GM19193 (cell line): ENCODE results near the gene CATSPERE.

ENCODE experiments used
- POLR2A ChIP-seq: IDR thresholded peaks from 4 replicates; pipeline ENCODE4 v1.6.1; 2011; ENCODE audit not compliant: insufficient read depth, insufficient read length; ENCODE audit errors: extremely low read depth

CATSPERE gene

GRCh38 chr1:244662599-244662998 lies 201.5 kb downstream of the CATSPERE start:
- no peak for TF ChIP-seq POLR2A

GRCh38 chr1:244664353-244664752 lies 203.3 kb downstream of the CATSPERE start:
- TF ChIP-seq POLR2A = no peak

DNA sequence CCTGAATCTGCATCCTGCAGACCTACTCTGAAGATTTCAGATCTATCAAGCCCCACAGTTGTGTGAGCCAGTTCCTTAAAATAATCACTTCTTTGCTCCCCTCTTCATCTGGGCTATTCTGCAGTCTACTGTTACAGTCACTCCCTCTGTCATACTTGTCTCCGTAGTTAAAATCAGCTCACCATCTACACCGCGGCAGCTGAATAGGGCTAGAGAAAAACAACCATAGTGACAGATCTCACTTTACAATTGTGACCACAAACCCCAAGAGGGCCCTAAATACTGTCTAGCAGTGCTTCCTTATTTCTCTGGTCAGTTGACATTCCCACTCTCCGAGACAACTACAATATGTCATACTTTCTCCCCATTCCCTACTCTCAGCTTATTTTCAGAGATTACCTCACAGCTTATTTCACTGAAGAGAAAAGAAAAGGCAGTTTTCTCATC lies 204.7 kb downstream of the CATSPERE start:
- no peak for TF ChIP-seq POLR2A

DNA sequence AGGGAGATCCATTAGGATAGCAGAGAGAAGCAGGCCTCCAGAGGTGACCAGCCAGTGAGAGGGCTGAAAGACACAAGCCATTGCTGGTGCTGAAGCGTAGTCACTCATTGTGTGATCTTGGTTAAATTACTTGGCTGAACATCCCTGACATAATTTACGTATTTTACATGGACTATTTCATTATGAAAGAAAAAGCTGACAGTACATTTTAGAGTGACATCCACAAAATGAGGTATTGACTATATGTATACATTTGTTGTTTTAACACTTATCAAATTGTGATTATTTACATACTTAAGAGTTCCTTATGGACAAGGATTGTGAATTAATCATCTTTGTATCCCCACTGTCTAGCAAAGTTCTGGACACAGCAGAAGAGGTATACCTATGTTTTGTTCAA lies 206.7 kb downstream of the CATSPERE start:
- TF ChIP-seq POLR2A = no peak

- no peak for TF ChIP-seq POLR2A
Observed at GRCh38 chr1:244672946-244673682, 212.0 kb downstream of the CATSPERE start.

- TF ChIP-seq POLR2A = no peak
Observed at GRCh38 chr1:244674446-244674845, 213.4 kb downstream of the CATSPERE start.

GRCh38 chr1:244675167-244675566 lies 214.1 kb downstream of the CATSPERE start:
- no peak for TF ChIP-seq POLR2A

DNA sequence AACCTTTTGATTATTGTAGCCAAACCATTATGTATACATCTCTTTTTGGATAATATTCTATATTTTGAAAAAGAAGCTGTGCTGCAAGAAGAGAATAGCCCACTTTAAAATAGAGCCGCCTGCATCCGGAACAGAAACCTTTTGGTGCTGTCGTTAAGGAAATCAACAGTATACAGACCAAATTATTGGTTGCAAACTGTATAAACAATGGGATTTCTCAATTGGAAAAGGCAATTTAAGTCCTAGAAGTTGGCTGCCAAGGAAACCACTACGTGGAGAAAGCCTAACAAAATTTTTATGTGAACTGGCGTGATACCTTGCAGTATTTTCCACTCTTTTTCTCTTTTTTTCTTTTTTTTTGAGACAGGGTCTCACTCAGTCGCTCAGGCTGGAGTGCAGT lies 217.6 kb downstream of the CATSPERE start:
- TF ChIP-seq POLR2A = no peak

DNA sequence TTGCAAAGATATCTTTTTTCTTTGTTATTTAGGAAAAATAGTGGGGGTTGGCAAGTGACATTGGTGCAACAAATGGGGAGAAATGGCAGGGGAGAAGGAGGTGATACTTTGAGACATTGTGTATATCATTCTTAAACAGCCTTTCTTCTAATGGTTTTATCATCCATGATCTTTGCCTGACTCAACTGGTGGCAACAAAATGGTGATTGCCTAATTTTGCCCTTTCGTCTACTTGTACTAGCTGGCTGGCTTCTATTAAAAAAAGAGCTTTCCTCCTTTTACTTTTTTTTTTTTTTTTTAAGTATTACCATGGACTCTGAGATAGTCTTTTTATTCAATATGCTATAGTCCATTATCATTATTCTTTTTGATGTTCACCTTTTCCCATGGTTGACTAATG lies 219.6 kb downstream of the CATSPERE start:
- no peak for TF ChIP-seq POLR2A
